RWPE1 (cell line): ENCODE data around the gene EGFL7.

Source experiments
- CTCF ChIA-PET: fragments of 350-600 bp; sonication (Branson Sonifier 250); formaldehyde crosslinking; extraction: SDS; loops from one replicate; lab custom pipeline; 2021; lab: Yijun Ruan, JAX
- POLR2A ChIA-PET: fragments of 400-600 bp; formaldehyde crosslinking; extraction: SDS; loops from one replicate; lab custom pipeline; 2020; ENCODE audit warnings: antibody characterized with exemption; ENCODE audit not compliant: low non-redundant PET; lab: Yijun Ruan, JAX
- DNase-seq: peaks from one replicate; pipeline ENCODE4 v3.0.0; 2012; ENCODE audit warnings: low spot score
- H3K27ac ChIP-seq: fragments of 450-650 bp; 2 replicates; pipeline ENCODE4 v1.5.1; 2017
- CTCF ChIP-seq: fragments of 450-650 bp; conservative IDR thresholded peaks from 2 replicates; pipeline ENCODE4 v1.5.1; 2017; ENCODE audit warnings: low read depth, mild to moderate bottlenecking

EGFL7 gene

GRCh38 chr9:136665704-136666371, 3.1 kb downstream of the EGFL7 start:
- ChIA-PET POLR2A (interaction anchor here (1.3 kb wide), 1 partner anchor 62 kb away, joined by 3 read pairs; no protein-coding TSS in a partner anchor), CTCF (interaction anchor here (0.6 to 2.6 kb wide), 13 partner anchors 9 to 191 kb away, joined by 3 to 14 read pairs (median 4); no protein-coding TSS in a partner anchor)
- peak; percentile 31; the same call in 1 of the 2 replicates for TF ChIP-seq CTCF
- DNase-seq, result peak; percentile 65
- H3K27ac ChIP-seq, result peak overlapping the region; percentile 1; the same call in 1 of the 2 replicates

- peak overlapping the region; percentile 1; the same call in 1 of the 2 replicates for H3K27ac ChIP-seq
- no peak for TF ChIP-seq CTCF
- ChIA-PET POLR2A (no interaction called here), CTCF (interaction anchor here (0.5 to 2.6 kb wide), 10 partner anchors 9 to 570 kb away, joined by 3 to 14 read pairs (median 3); no protein-coding TSS in a partner anchor)
- DNase-seq, result no peak
Observed at GRCh38 chr9:136666372-136667213, 3.9 kb downstream of the EGFL7 start.

- no peak for DNase-seq
- H3K27ac ChIP-seq, result peak overlapping the region; percentile 1; the same call in 1 of the 2 replicates
- TF ChIP-seq CTCF, result no peak
- CTCF ChIA-PET, result interaction anchor here (0.8 to 1.3 kb wide), 3 partner anchors 24 to 61 kb away, joined by 3 to 4 read pairs (median 3); no protein-coding TSS in a partner anchor
- POLR2A ChIA-PET, result interaction anchor here (0.6 kb wide), 1 partner anchor 61 kb away, joined by 3 read pairs; no protein-coding TSS in a partner anchor
Observed at GRCh38 chr9:136667214-136667939, 4.7 kb downstream of the EGFL7 start.

GRCh38 chr9:136667940-136668760, 5.4 kb downstream of the EGFL7 start:
- H3K27ac ChIP-seq, result peak overlapping the region; percentile 1; the same call in 1 of the 2 replicates
- TF ChIP-seq CTCF, result no peak; the same call in 1 of the 2 replicates
- DNase-seq, result no peak
- CTCF ChIA-PET, result interaction anchor here (1.3 kb wide), 1 partner anchor 54 kb away, joined by 3 read pairs; no protein-coding TSS in a partner anchor
- POLR2A ChIA-PET, result interaction anchor here (0.6 kb wide), 1 partner anchor 60 kb away, joined by 3 read pairs; no protein-coding TSS in a partner anchor

- POLR2A ChIA-PET, result no interaction called here
- peak; percentile 68 for DNase-seq
- TF ChIP-seq CTCF, result no peak
- H3K27ac ChIP-seq, result 0 out of 2 replicates have a peak overlapping the region, but pooled peaks have one; percentile 2
- CTCF ChIA-PET, result interaction anchor here (0.9 kb wide), 1 partner anchor 58 kb away, joined by 3 read pairs; no protein-coding TSS in a partner anchor
Observed at GRCh38 chr9:136668983-136669790, 6.5 kb downstream of the EGFL7 start.
